WI38 (cell line): ENCODE measurements around the gene COL11A1.

Experiments
- H3K4me3 ChIP-seq: 2 replicates; pipeline ENCODE4 v1.5.1; 2011; ENCODE audit warnings: low read depth, mild to moderate bottlenecking, control low read depth, low read length
- CTCF ChIP-seq: IDR thresholded peaks from 2 replicates; pipeline ENCODE4 v1.5.1; 2012; ENCODE audit warnings: low read depth, mild to moderate bottlenecking, control low read depth, low read length

Gene COL11A1

GRCh38 chr1:103109311-103109920 is 1.1 kb upstream of the COL11A1 start:
- TF ChIP-seq CTCF, result no peak
- H3K4me3 ChIP-seq, result no peak overlapping the region

GRCh38 chr1:103107741-103108375 is 464 bp downstream of the COL11A1 start:
- H3K4me3 ChIP-seq, result no peak overlapping the region
- no peak for TF ChIP-seq CTCF

GRCh38 chr1:103106426-103107341 is 1.6 kb downstream of the COL11A1 start:
- H3K4me3 ChIP-seq, result no peak overlapping the region
- no peak for TF ChIP-seq CTCF

GRCh38 chr1:103101399-103101798 is 6.9 kb downstream of the COL11A1 start:
- no peak for TF ChIP-seq CTCF
- no peak overlapping the region for H3K4me3 ChIP-seq

- H3K4me3 ChIP-seq, result no peak overlapping the region
- no peak for TF ChIP-seq CTCF
These were observed 19.1 kb downstream of the COL11A1 start for GRCh38 chr1:103089221-103089620.

GRCh38 chr1:103087256-103087655 is 21.1 kb downstream of the COL11A1 start:
- no peak for TF ChIP-seq CTCF
- no peak overlapping the region for H3K4me3 ChIP-seq

GRCh38 chr1:103084181-103084580 is 24.1 kb downstream of the COL11A1 start:
- H3K4me3 ChIP-seq, result no peak overlapping the region
- TF ChIP-seq CTCF, result no peak
